ENCODE measurements around the gene KLK4.

The KLK4 gene

DNA sequence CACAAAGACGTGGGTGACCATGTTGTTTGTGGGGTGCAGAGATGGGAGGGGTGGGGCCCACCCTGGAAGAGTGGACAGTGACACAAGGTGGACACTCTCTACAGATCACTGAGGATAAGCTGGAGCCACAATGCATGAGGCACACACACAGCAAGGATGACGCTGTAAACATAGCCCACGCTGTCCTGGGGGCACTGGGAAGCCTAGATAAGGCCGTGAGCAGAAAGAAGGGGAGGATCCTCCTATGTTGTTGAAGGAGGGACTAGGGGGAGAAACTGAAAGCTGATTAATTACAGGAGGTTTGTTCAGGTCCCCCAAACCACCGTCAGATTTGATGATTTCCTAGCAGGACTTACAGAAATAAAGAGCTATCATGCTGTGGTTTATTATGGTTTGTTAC is 32.3 kb downstream of the KLK4 start:
- FAIRE-seq = no peak

DNA sequence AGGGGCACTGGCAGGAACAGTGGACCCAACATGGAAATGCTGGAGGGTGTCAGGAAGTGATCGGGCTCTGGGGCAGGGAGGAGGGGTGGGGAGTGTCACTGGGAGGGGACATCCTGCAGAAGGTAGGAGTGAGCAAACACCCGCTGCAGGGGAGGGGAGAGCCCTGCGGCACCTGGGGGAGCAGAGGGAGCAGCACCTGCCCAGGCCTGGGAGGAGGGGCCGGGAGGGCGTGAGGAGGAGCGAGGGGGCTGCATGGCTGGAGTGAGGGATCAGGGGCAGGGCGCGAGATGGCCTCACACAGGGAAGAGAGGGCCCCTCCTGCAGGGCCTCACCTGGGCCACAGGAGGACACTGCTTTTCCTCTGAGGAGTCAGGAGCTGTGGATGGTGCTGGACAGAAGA is 33.9 kb downstream of the KLK4 start:
- no peak for FAIRE-seq

DNA sequence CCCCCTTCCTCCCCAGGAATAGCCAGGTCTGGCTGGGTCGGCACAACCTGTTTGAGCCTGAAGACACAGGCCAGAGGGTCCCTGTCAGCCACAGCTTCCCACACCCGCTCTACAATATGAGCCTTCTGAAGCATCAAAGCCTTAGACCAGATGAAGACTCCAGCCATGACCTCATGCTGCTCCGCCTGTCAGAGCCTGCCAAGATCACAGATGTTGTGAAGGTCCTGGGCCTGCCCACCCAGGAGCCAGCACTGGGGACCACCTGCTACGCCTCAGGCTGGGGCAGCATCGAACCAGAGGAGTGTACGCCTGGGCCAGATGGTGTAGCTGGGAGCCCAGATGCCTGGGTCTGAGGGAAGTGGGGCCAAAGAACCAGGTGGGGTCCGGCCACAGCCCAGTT is 34.7 kb downstream of the KLK4 start:
- no peak for FAIRE-seq

- no peak for FAIRE-seq
These were observed 35.3 kb downstream of the KLK4 start for GRCh38 chr19:50875795-50876422.

GRCh38 chr19:50874211-50874610 is 37.0 kb downstream of the KLK4 start:
- FAIRE-seq = no peak

DNA sequence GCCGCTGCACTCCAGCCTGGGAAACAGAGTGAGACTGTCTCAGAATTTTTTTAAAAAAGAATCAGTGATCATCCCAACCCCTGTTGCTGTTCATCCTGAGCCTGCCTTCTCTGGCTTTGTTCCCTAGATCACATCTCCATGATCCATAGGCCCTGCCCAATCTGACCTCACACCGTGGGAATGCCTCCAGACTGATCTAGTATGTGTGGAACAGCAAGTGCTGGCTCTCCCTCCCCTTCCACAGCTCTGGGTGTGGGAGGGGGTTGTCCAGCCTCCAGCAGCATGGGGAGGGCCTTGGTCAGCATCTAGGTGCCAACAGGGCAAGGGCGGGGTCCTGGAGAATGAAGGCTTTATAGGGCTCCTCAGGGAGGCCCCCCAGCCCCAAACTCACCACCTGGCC is 38.1 kb downstream of the KLK4 start, which contains the start of gene KLK2:
Gene KLK2 (plus strand): TSS at position 384 of the 400 bp plus-strand sequence. CDS start 35 bp downstream, outside the sequence.
- no peak for FAIRE-seq

DNA sequence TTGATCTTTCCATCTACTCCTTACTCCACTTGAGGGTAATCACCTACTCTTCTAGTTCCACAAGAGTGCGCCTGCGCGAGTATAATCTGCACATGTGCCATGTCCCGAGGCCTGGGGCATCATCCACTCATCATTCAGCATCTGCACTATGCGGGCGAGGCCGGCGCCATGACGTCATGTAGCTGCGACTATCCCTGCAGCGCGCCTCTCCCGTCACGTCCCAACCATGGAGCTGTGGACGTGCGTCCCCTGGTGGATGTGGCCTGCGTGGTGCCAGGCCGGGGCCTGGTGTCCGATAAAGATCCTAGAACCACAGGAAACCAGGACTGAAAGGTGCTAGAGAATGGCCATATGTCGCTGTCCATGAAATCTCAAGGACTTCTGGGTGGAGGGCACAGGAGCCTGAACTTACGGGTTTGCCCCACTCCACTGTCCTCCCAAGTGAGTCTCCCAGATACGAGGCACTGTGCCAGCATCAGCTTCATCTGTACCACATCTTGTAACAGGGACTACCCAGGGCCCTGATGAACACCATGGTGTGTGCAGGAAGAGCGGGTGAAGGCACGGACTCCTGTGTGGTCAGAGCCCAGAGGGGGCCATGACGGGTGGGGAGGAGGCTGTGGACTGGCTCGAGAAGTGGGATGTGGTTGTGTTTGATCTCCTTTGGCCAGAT is 40.6 kb downstream of the KLK4 start:
- FAIRE-seq = no peak

DNA sequence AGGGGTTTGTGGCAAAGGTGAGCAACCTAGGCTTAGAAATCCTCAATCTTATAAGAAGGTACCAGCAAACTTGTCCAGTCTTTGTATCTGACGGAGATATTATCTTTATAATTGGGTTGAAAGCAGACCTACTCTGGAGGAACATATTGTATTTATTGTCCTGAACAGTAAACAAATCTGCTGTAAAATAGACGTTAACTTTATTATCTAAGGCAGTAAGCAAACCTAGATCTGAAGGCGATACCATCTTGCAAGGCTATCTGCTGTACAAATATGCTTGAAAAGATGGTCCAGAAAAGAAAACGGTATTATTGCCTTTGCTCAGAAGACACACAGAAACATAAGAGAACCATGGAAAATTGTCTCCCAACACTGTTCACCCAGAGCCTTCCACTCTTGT is 41.7 kb downstream of the KLK4 start:
- no peak for FAIRE-seq

- FAIRE-seq = no peak
These were observed 49.5 kb downstream of the KLK4 start for GRCh38 chr19:50861496-50862286.

DNA sequence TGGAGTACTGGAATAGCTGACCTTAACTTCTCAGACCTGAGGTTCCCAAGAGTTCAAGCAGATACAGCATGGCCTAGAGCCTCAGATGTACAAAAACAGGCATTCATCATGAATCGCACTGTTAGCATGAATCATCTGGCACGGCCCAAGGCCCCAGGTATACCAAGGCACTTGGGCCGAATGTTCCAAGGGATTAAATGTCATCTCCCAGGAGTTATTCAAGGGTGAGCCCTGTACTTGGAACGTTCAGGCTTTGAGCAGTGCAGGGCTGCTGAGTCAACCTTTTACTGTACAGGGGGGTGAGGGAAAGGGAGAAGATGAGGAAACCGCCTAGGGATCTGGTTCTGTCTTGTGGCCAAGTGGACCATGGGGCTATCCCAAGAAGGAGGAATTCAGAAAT is 50.2 kb downstream of the KLK4 start:
- no peak for FAIRE-seq

DNA sequence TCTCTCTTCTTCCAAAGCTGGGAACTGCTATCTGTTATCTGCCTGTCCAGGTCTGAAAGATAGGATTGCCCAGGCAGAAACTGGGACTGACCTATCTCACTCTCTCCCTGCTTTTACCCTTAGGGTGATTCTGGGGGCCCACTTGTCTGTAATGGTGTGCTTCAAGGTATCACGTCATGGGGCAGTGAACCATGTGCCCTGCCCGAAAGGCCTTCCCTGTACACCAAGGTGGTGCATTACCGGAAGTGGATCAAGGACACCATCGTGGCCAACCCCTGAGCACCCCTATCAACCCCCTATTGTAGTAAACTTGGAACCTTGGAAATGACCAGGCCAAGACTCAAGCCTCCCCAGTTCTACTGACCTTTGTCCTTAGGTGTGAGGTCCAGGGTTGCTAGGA is 51.3 kb downstream of the KLK4 start:
- FAIRE-seq = no peak

DNA sequence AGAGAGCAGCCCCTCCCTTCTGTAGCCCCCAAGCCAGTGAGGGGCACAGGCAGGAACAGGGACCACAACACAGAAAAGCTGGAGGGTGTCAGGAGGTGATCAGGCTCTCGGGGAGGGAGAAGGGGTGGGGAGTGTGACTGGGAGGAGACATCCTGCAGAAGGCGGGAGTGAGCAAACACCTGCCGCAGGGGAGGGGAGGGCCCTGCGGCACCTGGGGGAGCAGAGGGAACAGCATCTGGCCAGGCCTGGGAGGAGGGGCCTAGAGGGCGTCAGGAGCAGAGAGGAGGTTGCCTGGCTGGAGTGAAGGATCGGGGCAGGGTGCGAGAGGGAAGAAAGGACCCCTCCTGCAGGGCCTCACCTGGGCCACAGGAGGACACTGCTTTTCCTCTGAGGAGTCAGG is 52.3 kb downstream of the KLK4 start:
- no peak for FAIRE-seq

GRCh38 chr19:50857366-50857765 is 53.8 kb downstream of the KLK4 start:
- no peak for FAIRE-seq
